K562 (cell line): ENCODE results near the gene TDRKH. TPM values are rescaled to one million over a fixed set of nuclear protein-coding genes. Genes with fewer than 3 reads are reported as not detected.

Experiments
- DMBX1 ChIP-seq: fragments of 250-450 bp; sonication (Bioruptor Pico); IDR thresholded peaks from 2 replicates; pipeline ENCODE4 v1.8.0; 2022; ENCODE audit warnings: inconsistent platforms, mild to moderate bottlenecking, moderate library complexity, borderline replicate concordance
- FOXK1 ChIP-seq: sonication (generic); formaldehyde crosslinking; IDR thresholded peaks from 2 replicates; pipeline ENCODE4 v1.8.0; 2022; ENCODE audit warnings: missing genetic modification reagents, mild to moderate bottlenecking, borderline replicate concordance
- HNRNPUL1 ChIP-seq: fragments of 200-400 bp; formaldehyde crosslinking; IDR thresholded peaks from 2 replicates; pipeline ENCODE4 v1.6.1; 2017; ENCODE audit warnings: low read length
- MLX ChIP-seq, 2 experiments: fragments of 450-650 bp in 1 of 2; sonication (generic) in 1 of 2; formaldehyde crosslinking; conservative IDR thresholded peaks; 2 replicates each; pipeline versions ENCODE4 v1.4.0 to v1.8.1; 2020 to 2022; ENCODE audit warnings: mild to moderate bottlenecking in 1 of 2, missing genetic modification reagents in 1 of 2
- MXD1 ChIP-seq: fragments of 250-450 bp; sonication (Bioruptor Pico); IDR thresholded peaks from 2 replicates; pipeline ENCODE4 v1.8.0; 2021; ENCODE audit warnings: borderline replicate concordance, mild to moderate bottlenecking, moderate library complexity; ENCODE audit not compliant: poor library complexity, severe bottlenecking
- PATZ1 ChIP-seq: fragments of 250-450 bp; sonication (Bioruptor Pico); IDR thresholded peaks from 2 replicates; pipeline ENCODE4 v1.5.0; 2020; ENCODE audit warnings: mild to moderate bottlenecking, borderline replicate concordance
- PHF8 ChIP-seq: fragments of 200-600 bp; sonication (generic); IDR thresholded peaks from 2 replicates; pipeline ENCODE4 v1.6.1; 2012; ENCODE audit warnings: mixed run types, mild to moderate bottlenecking, inconsistent platforms, low read length, moderate library complexity, borderline replicate concordance
- SFPQ ChIP-seq: fragments of 200-400 bp; formaldehyde crosslinking; IDR thresholded peaks from 2 replicates; pipeline ENCODE4 v1.6.1; 2017; ENCODE audit warnings: mild to moderate bottlenecking, low read depth, low read length, moderate library complexity
- SMARCC2 ChIP-seq: fragments of 450-650 bp; IDR thresholded peaks from 2 replicates; pipeline ENCODE4 v1.6.1; 2017; ENCODE audit warnings: antibody characterized with exemption, moderate library complexity, mild to moderate bottlenecking, low read depth
- SMC3 ChIP-seq: conservative IDR thresholded peaks from 2 replicates; pipeline ENCODE4 v1.6.1; 2011; ENCODE audit warnings: low read depth, low read length, improper control_type of control experiment; ENCODE audit not compliant: insufficient read depth
- TBL1XR1 ChIP-seq, 2 experiments: IDR thresholded peaks; 2 replicates each; pipeline ENCODE4 v1.6.1; 2012; ENCODE audit warnings: improper control_type of control experiment in 2 of 2, low read length in 2 of 2, mild to moderate bottlenecking in 1 of 2
- TRIM24 ChIP-seq, 2 experiments: fragments of 450-650 bp; IDR thresholded peaks; 2 replicates each; pipeline ENCODE4 v1.6.1; 2016
- ZC3H8 ChIP-seq: fragments of 450-650 bp; IDR thresholded peaks from 2 replicates; pipeline ENCODE4 v1.6.1; 2017
- ZNF124 ChIP-seq: sonication (generic); formaldehyde crosslinking; IDR thresholded peaks from 2 replicates; pipeline ENCODE4 v1.8.1; 2022; ENCODE audit warnings: missing genetic modification reagents
- ZNF146 ChIP-seq: IDR thresholded peaks from one replicate; pipeline ENCODE4 v1.6.1; 2018; ENCODE audit warnings: missing compliant biosample characterization; ENCODE audit not compliant: unreplicated experiment
- ZNF57 ChIP-seq: fragments of 450-650 bp; formaldehyde crosslinking; IDR thresholded peaks from 2 replicates; pipeline ENCODE4 v1.4.0; 2020; ENCODE audit warnings: mild to moderate bottlenecking, moderate library complexity
- polyA plus RNA-seq, 8 experiments: library from polyadenylated mRNA; depleted of rRNA in 4 of 8; stranded (reverse) in 5 of 8; unstranded in 3 of 8; fragments of >200 nt; fragmentation: Nextera tagmentation in 2 of 8; fragmentation: Illumina TruSeq in 1 of 8; extraction: Ambion mirVana in 2 of 8; extraction: Trizol in 1 of 8; gene quantifications; 2 replicates each; pipeline versions ENCODE4 v1.2.1 to v1.2.3, GENCODE V29; 2011 to 2014; ENCODE audit warnings: inconsistent platforms in 1 of 8, missing spikeins in 1 of 8
- total RNA-seq, 7 experiments: library from RNA; depleted of rRNA in 6 of 7; stranded (reverse); fragments of >200 nt in 6 of 7; fragmentation: Illumina TruSeq in 2 of 7; extraction: Trizol in 2 of 7; gene quantifications; 2 replicates each; pipeline versions ENCODE4 v1.2.1 to v1.2.3, GENCODE V29; 2011 to 2021; ENCODE audit warnings: low replicate concordance in 1 of 7

TDRKH gene
- total and polyA plus RNA-seq, 9 of the 15 experiments (the other 6 are each of a cell fraction or from before 2014, with no cell fraction given), result 4.3 to 21.3 (median 8.4) TPM

- TF ChIP-seq SFPQ, result no peak
- no peak for TF ChIP-seq MLX (CRISPR knock-in tag; conservative IDR thresholded peaks at IDR 0.05)
- no peak for TF ChIP-seq SMC3
- TF ChIP-seq MXD1 (CRISPR knock-in tag), result no peak
- TF ChIP-seq ZNF124 (CRISPR knock-in tag), result no peak
- no peak for TF ChIP-seq HNRNPUL1
- peak; percentile 86; the same call in 1 of the 2 replicates for TF ChIP-seq FOXK1 (CRISPR knock-in tag)
- 0 out of 4 replicates have a peak, but pooled peaks of 1 of the 2 experiments have one; percentile 12 for TF ChIP-seq TRIM24 (IDR thresholded peaks at IDR 0.05)
- peak; percentile 34; the same call in 1 of the 2 replicates for TF ChIP-seq DMBX1 (CRISPR knock-in tag)
- no peak for TF ChIP-seq ZNF146
- no peak for TF ChIP-seq ZC3H8
- TF ChIP-seq TBL1XR1 (IDR thresholded peaks at IDR 0.05; ENCODE audit: low read length in 2 of 2), result peak in 1 of 2 experiments; percentile 28; a peak in 1 of 4 replicates
- TF ChIP-seq SMARCC2, result peak; percentile 49; the same call in 1 of the 2 replicates
- no peak for TF ChIP-seq PATZ1
- TF ChIP-seq ZNF57 (CRISPR knock-in tag), result 0 out of 2 replicates have a peak, but pooled peaks have one; percentile 47
- TF ChIP-seq PHF8, result peak; percentile 88; the same call in 1 of the 2 replicates
Measured at GRCh38 chr1:151762941-151763921, 27.1 kb downstream of the TDRKH start, which contains the start of gene MRPL9 (continued).
